K562 (cell line): ENCODE results near the gene IFNB1. TPM values are rescaled to one million over a fixed set of nuclear protein-coding genes. Genes with fewer than 3 reads are reported as not detected.

Experiments used
- ATAC-seq: fragments of 200-7000 bp; cut with Tn5 transposase; 3 replicates; pipeline ENCODE4 v1.9.1; 2020; ENCODE audit warnings: moderate library complexity
- BruUV-seq: library from RNA; stranded (reverse); fragments of 400-500 nt; replicated peaks from 2 replicates; lab custom pipeline; 2021; lab: Mats Ljungman, UMichigan
- CTCF ChIA-PET: fragments of 300-600 bp; formaldehyde crosslinking; extraction: SDS; loops from one replicate; lab custom pipeline; 2021; ENCODE audit warnings: low intra/inter-chr PET ratio; lab: Yijun Ruan, JAX
- POLR2A ChIA-PET: fragments of 300-600, 350-650 bp; sonication (Branson Sonifier 250); formaldehyde crosslinking; extraction: SDS; loops from one replicate; lab custom pipeline; 2021; ENCODE audit warnings: antibody characterized with exemption, inconsistent platforms; lab: Yijun Ruan, JAX
- DNase-seq, 4 experiments: peaks; one replicate each; pipeline versions ENCODE4 v3.0.0 to v3.0.0-alpha.2; 2011 to 2018; ENCODE audit warnings: low spot score in 3 of 4, mixed read lengths in 3 of 4; ENCODE audit errors: extremely low read depth in 1 of 4
- FAIRE-seq: peaks from 2 replicates; lab custom pipeline; 2011; peaks lifted over from hg19 to GRCh38; lab: Jason Lieb, UNC
- H2AFZ ChIP-seq: 2 replicates; pipeline ENCODE4 v1.6.0; 2011; ENCODE audit warnings: low read depth, low read length, control low read depth, inconsistent platforms
- H3K27ac ChIP-seq: fragments of 200-600 bp; 3 replicates; pipeline ENCODE4 v1.8.0; 2011; ENCODE audit warnings: low read depth, mild to moderate bottlenecking, control low read depth, inconsistent platforms, low read length, moderate library complexity, mixed read lengths; ENCODE audit errors: extremely low read depth
- H3K27me3 ChIP-seq, 2 experiments: fragments of 300-600 bp in 1 of 2; 2 replicates in 1 of 2; 3 replicates in 1 of 2; pipeline versions ENCODE4 v1.6.0 to v1.8.0; 2011; ENCODE audit warnings: inconsistent platforms in 2 of 2, low read length in 2 of 2, mild to moderate bottlenecking in 1 of 2, mixed read lengths in 1 of 2, moderate library complexity in 1 of 2; ENCODE audit not compliant: control insufficient read depth in 2 of 2, insufficient read depth in 2 of 2
- H3K36me3 ChIP-seq: fragments of 300-600 bp; 3 replicates; pipeline ENCODE4 v1.8.0; 2011; ENCODE audit warnings: mild to moderate bottlenecking, low read length, inconsistent platforms; ENCODE audit not compliant: control insufficient read depth, insufficient read depth
- H3K4me1 ChIP-seq, 2 experiments: fragments of 200-600 bp in 1 of 2; replicated peaks in 1 of 2; 2 replicates in 1 of 2; 3 replicates in 1 of 2; pipeline versions ENCODE4 v1.5.1 to v1.8.0; 2011; ENCODE audit warnings: inconsistent platforms in 2 of 2, low read length in 2 of 2, mild to moderate bottlenecking in 1 of 2, mixed read lengths in 1 of 2, moderate library complexity in 1 of 2; ENCODE audit not compliant: control insufficient read depth in 2 of 2, insufficient read depth in 2 of 2
- H3K4me2 ChIP-seq: 2 replicates; pipeline ENCODE4 v1.6.1; 2011; ENCODE audit warnings: low read length, control low read depth, inconsistent platforms, mixed read lengths; ENCODE audit not compliant: insufficient read depth
- H3K4me3 ChIP-seq: fragments of 200-600 bp; sonication (generic), shearing (Covaris generic); 2 replicates; pipeline ENCODE4 v1.5.1; 2016; ENCODE audit warnings: control low read depth, inconsistent platforms
- H3K79me2 ChIP-seq: fragments of 200-600 bp; 3 replicates; pipeline ENCODE4 v1.8.0; 2011; ENCODE audit warnings: low read length, inconsistent platforms; ENCODE audit not compliant: control insufficient read depth, insufficient read depth
- H3K9ac ChIP-seq, 2 experiments: 2 replicates each; pipeline versions ENCODE4 v1.6.0 to v1.6.1; 2011; ENCODE audit warnings: low read depth in 2 of 2, low read length in 2 of 2, control low read depth in 1 of 2, inconsistent platforms in 1 of 2, mild to moderate bottlenecking in 1 of 2, mixed read lengths in 1 of 2; ENCODE audit not compliant: insufficient read depth in 1 of 2
- H3K9me1 ChIP-seq: one replicate; pipeline ENCODE4 v1.6.0; 2011; ENCODE audit warnings: inconsistent platforms, mild to moderate bottlenecking, low read length, moderate library complexity; ENCODE audit not compliant: control insufficient read depth, insufficient read depth
- H3K9me3 ChIP-seq: replicated peaks from 2 replicates; pipeline ENCODE4 v1.5.1; 2011; ENCODE audit warnings: low read depth, low read length, inconsistent platforms; ENCODE audit not compliant: control insufficient read depth, insufficient read depth
- H4K20me1 ChIP-seq: replicated peaks from 2 replicates; pipeline ENCODE4 v1.6.1; 2011; ENCODE audit warnings: low read length, inconsistent platforms, mixed read lengths; ENCODE audit not compliant: control insufficient read depth, insufficient read depth
- CHCHD3 ChIP-seq: fragments of 250-450 bp; sonication (Bioruptor Pico); IDR thresholded peaks from 2 replicates; pipeline ENCODE4 v2.1.2; 2022; ENCODE audit warnings: mild to moderate bottlenecking
- ETV5 ChIP-seq: sonication (generic); formaldehyde crosslinking; IDR thresholded peaks from 2 replicates; pipeline ENCODE4 v1.4.0; 2020; ENCODE audit warnings: low read depth, mild to moderate bottlenecking, missing genetic modification reagents
- FOSL1 ChIP-seq: fragments of 200-800 bp; sonication (Bioruptor generic); conservative IDR thresholded peaks from 2 replicates; pipeline ENCODE4 v1.6.1; 2016; ENCODE audit warnings: missing genetic modification characterization, missing compliant biosample characterization
- MITF ChIP-seq: IDR thresholded peaks from 2 replicates; pipeline ENCODE4 v1.6.1; 2014; ENCODE audit warnings: antibody characterized with exemption
- NFATC3 ChIP-seq: fragments of 450-650 bp; IDR thresholded peaks from 2 replicates; pipeline ENCODE4 v1.6.1; 2017; ENCODE audit warnings: mild to moderate bottlenecking
- NR2F6 ChIP-seq: fragments of 450-650 bp; formaldehyde crosslinking; IDR thresholded peaks from 2 replicates; pipeline ENCODE4 v1.4.0; 2020; ENCODE audit warnings: mild to moderate bottlenecking
- PHF21A ChIP-seq: fragments of 450-650 bp; IDR thresholded peaks from 2 replicates; pipeline ENCODE4 v1.6.1; 2017; ENCODE audit warnings: low read depth, borderline replicate concordance
- RERE ChIP-seq: sonication (generic); formaldehyde crosslinking; IDR thresholded peaks from 2 replicates; pipeline ENCODE4 v1.8.0; 2023; ENCODE audit warnings: missing genetic modification reagents, mild to moderate bottlenecking, borderline replicate concordance
- RFX1 ChIP-seq: fragments of 450-650 bp; IDR thresholded peaks from 2 replicates; pipeline ENCODE4 v1.6.1; 2016; ENCODE audit warnings: mild to moderate bottlenecking, moderate library complexity
- TFAP4 ChIP-seq: sonication (generic); formaldehyde crosslinking; IDR thresholded peaks from 2 replicates; pipeline ENCODE4 v1.8.0; 2022; ENCODE audit warnings: missing genetic modification reagents, mild to moderate bottlenecking, moderate library complexity, borderline replicate concordance
- ZFP91 ChIP-seq: sonication (generic); formaldehyde crosslinking; IDR thresholded peaks from 2 replicates; pipeline ENCODE4 v1.8.0; 2022; ENCODE audit warnings: mild to moderate bottlenecking, missing genetic modification reagents
- ZNF124 ChIP-seq: sonication (generic); formaldehyde crosslinking; IDR thresholded peaks from 2 replicates; pipeline ENCODE4 v1.8.1; 2022; ENCODE audit warnings: missing genetic modification reagents
- ZNF217 ChIP-seq: sonication (generic); formaldehyde crosslinking; IDR thresholded peaks from 2 replicates; pipeline ENCODE4 v1.8.0; 2022; ENCODE audit warnings: mild to moderate bottlenecking, missing genetic modification reagents
- ZNF584 ChIP-seq: fragments of 200-800 bp; sonication (Bioruptor generic); IDR thresholded peaks from 2 replicates; pipeline ENCODE4 v1.6.1; 2016; ENCODE audit warnings: low read depth, mild to moderate bottlenecking, missing genetic modification characterization, missing compliant biosample characterization
- ZNF76 ChIP-seq: fragments of 250-450 bp; sonication (Bioruptor Pico); IDR thresholded peaks from 2 replicates; pipeline ENCODE4 v1.4.0; 2020; ENCODE audit warnings: mild to moderate bottlenecking, moderate library complexity, borderline replicate concordance
- WGBS: fragments of 100-300 bp; shearing (Covaris generic); methylation state at CpG from one replicate; pipeline ENCODE4 v1.1.6; 2016; ENCODE audit warnings: low coverage, mixed read lengths; ENCODE audit not compliant: insufficient coverage; ENCODE audit errors: missing lambda C conversion rate; 5-methylcytosine and 5-hydroxymethylcytosine counted together
- in situ Hi-C: fragments of 300-500 bp; cut with MboI; formaldehyde crosslinking; loops from 4 replicates; pipeline ENCODE4 v1.15.0; 2018; ENCODE audit warnings: inconsistent platforms, mixed read lengths
- intact Hi-C: fragments of 100-400 bp; cut with micrococcal nuclease; formaldehyde crosslinking; loops from 2 replicates; pipeline ENCODE4 v1.14.2; 2022
- polyA plus RNA-seq, 8 experiments: library from polyadenylated mRNA; depleted of rRNA in 4 of 8; stranded (reverse) in 5 of 8; unstranded in 3 of 8; fragments of >200 nt; fragmentation: Nextera tagmentation in 2 of 8; fragmentation: Illumina TruSeq in 1 of 8; extraction: Ambion mirVana in 2 of 8; extraction: Trizol in 1 of 8; gene quantifications; 2 replicates each; pipeline versions ENCODE4 v1.2.1 to v1.2.3, GENCODE V29; 2011 to 2014; ENCODE audit warnings: inconsistent platforms in 1 of 8, missing spikeins in 1 of 8
- total RNA-seq, 7 experiments: library from RNA; depleted of rRNA in 6 of 7; stranded (reverse); fragments of >200 nt in 6 of 7; fragmentation: Illumina TruSeq in 2 of 7; extraction: Trizol in 2 of 7; gene quantifications; 2 replicates each; pipeline versions ENCODE4 v1.2.1 to v1.2.3, GENCODE V29; 2011 to 2021; ENCODE audit warnings: low replicate concordance in 1 of 7

Gene IFNB1
- total and polyA plus RNA-seq, 9 of the 15 experiments (the other 6 are each of a cell fraction or from before 2014, with no cell fraction given) = not detected

- intact Hi-C loops = no loop called here
- in situ Hi-C loops = no loop called here
- DNase-seq (no peak), FAIRE-seq (no peak), ATAC-seq (no peak)
- Histone ChIP-seq H3K4me1 (no peaks in the 10 kb centered on the region), H3K4me2 (no peak overlapping the region), H3K79me2 (no peaks in the 10 kb centered on the region), H3K9me3 (no peaks in the 10 kb centered on the region), H3K9me1 (no peaks in the 10 kb centered on the region), H4K20me1 (no peaks in the 10 kb centered on the region), H2AFZ (no peak overlapping the region), H3K9ac (no peak overlapping the region), H3K36me3 (no peaks in the 10 kb centered on the region), H3K27me3 (no peaks in the 10 kb centered on the region), H3K4me3 (no peak overlapping the region), H3K27ac (no peak overlapping the region)
- ChIA-PET POLR2A (no interaction called here), CTCF (no interaction called here)
- TF ChIP-seq ZNF124 (CRISPR knock-in tag) (no peak), MITF (no peak), ETV5 (CRISPR knock-in tag) (no peak), NFATC3 (no peak), PHF21A (no peak), FOSL1 (tag) (no peak), NR2F6 (CRISPR knock-in tag) (no peak), RERE (CRISPR knock-in tag) (no peak), TFAP4 (CRISPR knock-in tag) (no peak), RFX1 (no peak), CHCHD3 (CRISPR knock-in tag) (no peak), ZNF584 (no peak), ZNF76 (no peak), ZNF217 (no peak), ZFP91 (CRISPR knock-in tag) (no peak)
- WGBS = no CpG with 5 or more reads among the region's 2 CpGs
- BruUV-seq = no TSS peak
Observed at GRCh38 chr9:21114311-21114710, 36.6 kb upstream of the IFNB1 start.
